Hair follicle dermal papilla cell (primary cell): ENCODE results near the gene UNC119B. TPM values are rescaled to one million over a fixed set of nuclear protein-coding genes. Genes with fewer than 3 reads are reported as not detected.

ENCODE experiments used
- total RNA-seq: library from RNA; depleted of rRNA; stranded (reverse); fragments of >200 nt; gene quantifications from 2 replicates; pipeline ENCODE4 v1.2.3, GENCODE V29; 2012

UNC119B gene
- 20.3 and 24.8 TPM in 2 replicates for total RNA-seq

DNA sequence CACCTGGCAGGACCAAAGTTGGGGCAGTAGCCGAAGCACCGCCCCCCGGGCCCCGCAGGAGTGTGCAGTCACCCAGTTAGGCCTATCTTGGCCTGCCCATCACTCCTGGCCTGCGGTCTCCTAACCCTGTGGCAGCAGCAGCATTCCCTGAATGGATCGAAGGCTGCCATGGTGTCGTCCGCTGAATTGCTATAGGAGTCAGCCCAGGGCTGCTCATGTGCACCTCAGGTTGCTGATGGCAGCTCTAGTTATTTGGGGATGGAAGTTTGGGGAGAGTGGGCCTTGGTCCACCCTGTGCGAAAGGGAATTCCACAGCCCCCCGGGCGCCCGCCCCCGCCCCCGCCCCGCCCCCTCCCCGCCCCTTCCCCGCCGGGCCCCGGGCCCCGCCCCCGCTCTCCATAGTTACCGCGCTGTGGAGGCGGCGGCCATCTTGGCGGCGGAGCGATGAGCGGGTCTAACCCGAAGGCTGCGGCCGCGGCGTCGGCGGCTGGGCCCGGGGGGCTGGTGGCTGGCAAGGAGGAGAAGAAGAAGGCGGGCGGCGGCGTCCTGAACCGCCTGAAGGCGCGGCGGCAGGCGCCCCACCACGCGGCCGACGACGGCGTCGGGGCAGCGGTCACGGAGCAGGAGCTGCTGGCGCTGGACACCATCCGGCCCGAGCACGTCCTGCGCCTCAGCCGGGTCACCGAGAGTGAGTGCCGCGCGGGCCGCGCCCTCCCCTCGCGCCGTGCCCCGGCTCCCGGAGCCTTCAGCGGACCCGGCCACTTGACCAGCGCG is at the start of gene UNC119B:
Gene UNC119B, plus strand, starts transcription at position 428 of the 774 bp plus-strand sequence. Its CDS starts 17 bp downstream, at position 445.

DNA sequence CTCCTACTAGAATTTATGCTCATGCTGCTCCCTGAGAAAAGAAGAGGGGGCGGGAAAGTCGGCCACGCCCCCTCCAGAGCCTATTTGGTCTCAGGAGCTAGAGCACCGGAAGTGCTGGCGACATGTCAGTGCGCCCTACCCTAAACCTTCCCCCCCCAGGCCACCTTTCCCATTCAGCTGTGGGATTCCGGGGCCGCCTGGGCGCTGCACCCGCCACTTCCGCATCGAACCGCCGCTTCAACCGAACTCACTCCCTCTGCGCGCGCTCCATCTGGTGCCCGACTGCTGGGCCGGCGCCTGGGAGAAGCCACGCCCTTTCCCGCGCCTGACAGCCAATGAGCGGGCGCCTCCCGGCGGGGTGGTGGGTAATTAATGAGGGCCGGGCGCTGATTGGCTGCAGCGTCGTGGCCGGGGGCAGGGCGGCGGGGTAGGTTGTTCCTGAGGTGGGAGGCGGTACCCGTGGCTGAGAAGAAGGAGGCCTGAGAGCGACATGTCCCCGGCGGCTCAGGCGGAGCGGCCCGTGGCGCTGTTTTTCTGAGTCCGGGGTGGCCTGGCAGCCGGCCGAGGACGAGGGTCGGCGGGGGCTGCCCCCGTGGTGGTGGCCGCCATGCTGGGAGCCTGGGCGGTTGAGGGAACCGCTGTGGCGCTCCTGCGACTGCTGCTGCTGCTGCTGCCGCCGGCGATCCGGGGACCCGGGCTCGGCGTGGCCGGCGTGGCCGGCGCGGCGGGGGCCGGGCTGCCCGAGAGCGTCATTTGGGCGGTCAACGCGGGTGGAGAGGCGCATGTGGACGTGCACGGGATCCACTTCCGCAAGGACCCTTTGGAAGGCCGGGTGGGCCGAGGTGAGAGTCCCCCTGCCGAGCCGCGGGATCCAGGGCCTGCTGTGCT is 23.3 kb upstream of the UNC119B start, which contains the start of gene MLEC:
Gene MLEC, plus strand, starts transcription at position 460 of the 888 bp plus-strand sequence. Its CDS starts 148 bp downstream, at position 608.

DNA sequence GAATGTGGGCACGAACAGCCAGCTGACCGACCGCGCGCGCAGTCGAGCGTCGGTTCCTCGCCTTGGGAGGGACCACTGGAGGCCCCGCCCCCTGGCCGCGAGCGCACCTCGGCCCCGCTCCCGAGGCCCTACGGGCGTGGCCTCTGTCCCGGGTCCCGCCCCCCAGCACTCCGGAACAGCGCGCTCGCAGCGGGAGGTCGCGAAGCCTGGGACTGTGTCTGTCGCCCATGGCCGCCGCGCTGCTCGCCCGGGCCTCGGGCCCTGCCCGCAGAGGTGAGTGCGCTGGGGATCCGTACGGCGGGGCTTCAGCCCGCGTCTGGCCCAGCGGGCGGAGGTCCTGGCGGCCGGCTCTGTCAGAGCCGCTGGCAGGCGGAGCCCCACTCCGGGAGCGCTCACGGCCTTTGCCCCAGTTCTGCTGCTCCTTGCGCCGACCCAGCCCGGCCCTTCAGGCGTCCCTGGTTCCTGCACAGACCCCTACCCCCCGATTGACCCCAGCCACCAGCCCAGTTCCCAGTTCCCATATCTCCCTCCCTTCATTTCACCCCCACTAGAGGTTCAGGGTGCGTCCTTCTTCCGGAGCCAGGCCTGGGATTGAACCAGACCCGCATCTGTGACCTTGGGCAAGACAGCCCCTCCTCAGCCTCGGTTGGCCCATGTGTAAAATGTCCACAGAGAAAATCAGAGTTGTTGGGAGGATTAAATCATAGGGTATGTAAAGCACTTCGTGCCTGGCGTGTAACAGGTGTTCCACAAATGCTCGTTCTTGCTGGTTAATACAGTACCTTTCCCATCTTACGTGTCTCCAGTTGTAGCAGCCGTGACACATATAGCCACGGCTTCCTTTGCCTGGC is 15.6 kb downstream of the UNC119B start, which contains the start of gene ACADS:
Gene ACADS, plus strand, starts transcription at position 168 of the 851 bp plus-strand sequence. Its CDS starts 60 bp downstream, at position 228.

Other genes with a start within 250 kb of the UNC119B start
- gene SRSF9, start 240.7 kb upstream of the UNC119B start, total RNA-seq: 82.2 and 87.6 TPM in 2 replicates
- gene DYNLL1, start 214.3 kb upstream of the UNC119B start, total RNA-seq: 146 and 173 TPM in 2 replicates
- 23.7 and 24.3 TPM in 2 replicates for gene COQ5, start 181.3 kb upstream of the UNC119B start, total RNA-seq
- 98.4 and 117 TPM in 2 replicates for gene RNF10, start 176.1 kb upstream of the UNC119B start, total RNA-seq
- 11.5 and 18.5 TPM in 2 replicates for gene POP5, start 129.1 kb upstream of the UNC119B start, total RNA-seq
- gene CABP1, start 69.8 kb upstream of the UNC119B start, total RNA-seq: 0.24 and 0.32 TPM in 2 replicates
- gene MLEC, start 23.3 kb upstream of the UNC119B start, total RNA-seq: 113 and 120 TPM in 2 replicates
- 17.7 and 18.7 TPM in 2 replicates for gene ACADS, start 15.4 kb downstream of the UNC119B start, total RNA-seq
- gene SPPL3, start 193.9 kb downstream of the UNC119B start, total RNA-seq: 6.6 and 9.7 TPM in 2 replicates